ENCODE measurements around the gene CC2D1A. TPM values are rescaled to one million over a fixed set of nuclear protein-coding genes. Genes with fewer than 3 reads are reported as not detected.

The CC2D1A gene
- total RNA-seq, 1 donor from 2014 or later = 2.1 TPM

GRCh38 chr19:13902993-13903555 lies 2.9 kb upstream of the CC2D1A start:
- Histone ChIP-seq H3K27ac (ENCODE audit: low read depth, low read length) (no peak overlapping the region), H3K36me3 (ENCODE audit: control insufficient read depth in 3 of 3, insufficient read depth in 3 of 3, low read length in 3 of 3) (no peaks in the 10 kb centered on the region), H3K9me3 (ENCODE audit: control insufficient read depth in 3 of 3, low read length in 3 of 3) (no peaks in the 10 kb centered on the region), H3K9ac (ENCODE audit: low read depth in 1 of 3, low read length in 3 of 3) (no peak overlapping the region), H3K27me3 (ENCODE audit: control insufficient read depth in 3 of 3, insufficient read depth in 3 of 3, low read length in 3 of 3) (no peaks in the 10 kb centered on the region), H3K4me1 (ENCODE audit: control insufficient read depth in 3 of 3, insufficient read depth in 3 of 3, low read length in 3 of 3) (peaks cover 12 to 14% (median 13%) of the 10 kb centered on the region in 3 donors), H3K4me3 (ENCODE audit: low read length in 3 of 3) (no peak overlapping the region)

- Histone ChIP-seq H3K27me3 (ENCODE audit: control insufficient read depth in 3 of 3, insufficient read depth in 3 of 3, low read length in 3 of 3) (no peaks in the 10 kb centered on the region), H3K9ac (ENCODE audit: low read depth in 1 of 3, low read length in 3 of 3) (peak overlapping the region; percentile 80 to 89 (median 81)), H3K27ac (ENCODE audit: low read depth, low read length) (no peak overlapping the region), H3K4me3 (ENCODE audit: low read length in 3 of 3) (peak overlapping the region; percentile 77 to 87 (median 86)), H3K36me3 (ENCODE audit: control insufficient read depth in 3 of 3, insufficient read depth in 3 of 3, low read length in 3 of 3) (peaks cover 5 to 9% (median 8%) of the 10 kb centered on the region in 3 donors), H3K9me3 (ENCODE audit: control insufficient read depth in 3 of 3, low read length in 3 of 3) (no peaks in the 10 kb centered on the region), H3K4me1 (ENCODE audit: control insufficient read depth in 3 of 3, insufficient read depth in 3 of 3, low read length in 3 of 3) (peaks cover 12 to 14% (median 13%) of the 10 kb centered on the region in 3 donors)
These were observed 512 bp downstream of the CC2D1A start for GRCh38 chr19:13906521-13906904.

- H3K9me3 ChIP-seq (ENCODE audit: control insufficient read depth in 3 of 3, low read length in 3 of 3) = no peaks in the 10 kb centered on the region
- peaks cover 5 to 9% (median 8%) of the 10 kb centered on the region in 3 donors for H3K36me3 ChIP-seq (ENCODE audit: control insufficient read depth in 3 of 3, insufficient read depth in 3 of 3, low read length in 3 of 3)
- no peaks in the 10 kb centered on the region for H3K27me3 ChIP-seq (ENCODE audit: control insufficient read depth in 3 of 3, insufficient read depth in 3 of 3, low read length in 3 of 3)
- peak overlapping the region in 2 of 3 donors; percentile 80 to 89 for H3K9ac ChIP-seq (ENCODE audit: low read depth in 1 of 3, low read length in 3 of 3)
- peak overlapping the region; percentile 77 to 87 (median 86) for H3K4me3 ChIP-seq (ENCODE audit: low read length in 3 of 3)
- H3K27ac ChIP-seq (ENCODE audit: low read depth, low read length) = no peak overlapping the region
- H3K4me1 ChIP-seq (ENCODE audit: control insufficient read depth in 3 of 3, insufficient read depth in 3 of 3, low read length in 3 of 3) = peaks cover 12 to 14% (median 13%) of the 10 kb centered on the region in 3 donors
These were observed 909 bp downstream of the CC2D1A start for GRCh38 chr19:13906910-13907309.

GRCh38 chr19:13908674-13909073 lies 2.7 kb downstream of the CC2D1A start:
- H3K9me3 ChIP-seq (ENCODE audit: control insufficient read depth in 3 of 3, low read length in 3 of 3) = no peaks in the 10 kb centered on the region
- H3K4me1 ChIP-seq (ENCODE audit: control insufficient read depth in 3 of 3, insufficient read depth in 3 of 3, low read length in 3 of 3) = peaks cover 12 to 14% (median 13%) of the 10 kb centered on the region in 3 donors
- no peak overlapping the region for H3K9ac ChIP-seq (ENCODE audit: low read depth in 1 of 3, low read length in 3 of 3)
- H3K36me3 ChIP-seq (ENCODE audit: control insufficient read depth in 3 of 3, insufficient read depth in 3 of 3, low read length in 3 of 3) = peaks cover 12 to 25% (median 22%) of the 10 kb centered on the region in 3 donors
- no peak overlapping the region for H3K4me3 ChIP-seq (ENCODE audit: low read length in 3 of 3)
- no peak overlapping the region for H3K27ac ChIP-seq (ENCODE audit: low read depth, low read length)
- no peaks in the 10 kb centered on the region for H3K27me3 ChIP-seq (ENCODE audit: control insufficient read depth in 3 of 3, insufficient read depth in 3 of 3, low read length in 3 of 3)

GRCh38 chr19:13909430-13909829 lies 3.4 kb downstream of the CC2D1A start:
- no peaks in the 10 kb centered on the region for H3K9me3 ChIP-seq (ENCODE audit: control insufficient read depth in 3 of 3, low read length in 3 of 3)
- peaks cover 12 to 14% (median 13%) of the 10 kb centered on the region in 3 donors for H3K4me1 ChIP-seq (ENCODE audit: control insufficient read depth in 3 of 3, insufficient read depth in 3 of 3, low read length in 3 of 3)
- no peak overlapping the region for H3K27ac ChIP-seq (ENCODE audit: low read depth, low read length)
- no peak overlapping the region for H3K4me3 ChIP-seq (ENCODE audit: low read length in 3 of 3)
- H3K9ac ChIP-seq (ENCODE audit: low read depth in 1 of 3, low read length in 3 of 3) = no peak overlapping the region
- no peaks in the 10 kb centered on the region for H3K27me3 ChIP-seq (ENCODE audit: control insufficient read depth in 3 of 3, insufficient read depth in 3 of 3, low read length in 3 of 3)
- H3K36me3 ChIP-seq (ENCODE audit: control insufficient read depth in 3 of 3, insufficient read depth in 3 of 3, low read length in 3 of 3) = peaks cover 12 to 25% (median 24%) of the 10 kb centered on the region in 3 donors

- no peak overlapping the region for H3K9ac ChIP-seq (ENCODE audit: low read depth in 1 of 3, low read length in 3 of 3)
- H3K4me3 ChIP-seq (ENCODE audit: low read length in 3 of 3) = no peak overlapping the region
- peaks cover 28 to 40% (median 40%) of the 10 kb centered on the region in 3 donors for H3K36me3 ChIP-seq (ENCODE audit: control insufficient read depth in 3 of 3, insufficient read depth in 3 of 3, low read length in 3 of 3)
- H3K9me3 ChIP-seq (ENCODE audit: control insufficient read depth in 3 of 3, low read length in 3 of 3) = no peaks in the 10 kb centered on the region
- no peaks in the 10 kb centered on the region for H3K27me3 ChIP-seq (ENCODE audit: control insufficient read depth in 3 of 3, insufficient read depth in 3 of 3, low read length in 3 of 3)
- H3K27ac ChIP-seq (ENCODE audit: low read depth, low read length) = no peak overlapping the region
- peaks cover 0 to 4% (median 2%) of the 10 kb centered on the region in 3 donors for H3K4me1 ChIP-seq (ENCODE audit: control insufficient read depth in 3 of 3, insufficient read depth in 3 of 3, low read length in 3 of 3)
These were observed 7.4 kb downstream of the CC2D1A start for GRCh38 chr19:13913352-13913751.

GRCh38 chr19:13914777-13915176 lies 8.8 kb downstream of the CC2D1A start:
- Histone ChIP-seq H3K4me3 (ENCODE audit: low read length in 3 of 3) (no peak overlapping the region), H3K9me3 (ENCODE audit: control insufficient read depth in 3 of 3, low read length in 3 of 3) (no peaks in the 10 kb centered on the region), H3K4me1 (ENCODE audit: control insufficient read depth in 3 of 3, insufficient read depth in 3 of 3, low read length in 3 of 3) (peaks cover 0 to 4% (median 2%) of the 10 kb centered on the region in 3 donors), H3K27me3 (ENCODE audit: control insufficient read depth in 3 of 3, insufficient read depth in 3 of 3, low read length in 3 of 3) (no peaks in the 10 kb centered on the region), H3K27ac (ENCODE audit: low read depth, low read length) (no peak overlapping the region), H3K36me3 (ENCODE audit: control insufficient read depth in 3 of 3, insufficient read depth in 3 of 3, low read length in 3 of 3) (peaks cover 34 to 43% (median 41%) of the 10 kb centered on the region in 3 donors), H3K9ac (ENCODE audit: low read depth in 1 of 3, low read length in 3 of 3) (no peak overlapping the region)

GRCh38 chr19:13917888-13918406 lies 11.9 kb downstream of the CC2D1A start:
- no peaks in the 10 kb centered on the region for H3K9me3 ChIP-seq (ENCODE audit: control insufficient read depth in 3 of 3, low read length in 3 of 3)
- peaks cover 50 to 52% (median 52%) of the 10 kb centered on the region in 3 donors for H3K36me3 ChIP-seq (ENCODE audit: control insufficient read depth in 3 of 3, insufficient read depth in 3 of 3, low read length in 3 of 3)
- H3K27ac ChIP-seq (ENCODE audit: low read depth, low read length) = no peak overlapping the region

GRCh38 chr19:13918726-13919411 lies 12.9 kb downstream of the CC2D1A start:
- H3K9ac ChIP-seq (ENCODE audit: low read depth in 1 of 3, low read length in 3 of 3) = no peak overlapping the region
- no peak overlapping the region for H3K4me3 ChIP-seq (ENCODE audit: low read length in 3 of 3)
- peaks cover 49 to 56% (median 51%) of the 10 kb centered on the region in 3 donors for H3K36me3 ChIP-seq (ENCODE audit: control insufficient read depth in 3 of 3, insufficient read depth in 3 of 3, low read length in 3 of 3)
- no peak overlapping the region for H3K27ac ChIP-seq (ENCODE audit: low read depth, low read length)
- H3K9me3 ChIP-seq (ENCODE audit: control insufficient read depth in 3 of 3, low read length in 3 of 3) = no peaks in the 10 kb centered on the region
- H3K27me3 ChIP-seq (ENCODE audit: control insufficient read depth in 3 of 3, insufficient read depth in 3 of 3, low read length in 3 of 3) = no peaks in the 10 kb centered on the region
- peaks cover 0 to 4% (median 2%) of the 10 kb centered on the region in 3 donors for H3K4me1 ChIP-seq (ENCODE audit: control insufficient read depth in 3 of 3, insufficient read depth in 3 of 3, low read length in 3 of 3)

More at GRCh38 chr19:13917888-13918406, 11.9 kb downstream of the CC2D1A start:
- no peaks in the 10 kb centered on the region for H3K27me3 ChIP-seq (ENCODE audit: control insufficient read depth in 3 of 3, insufficient read depth in 3 of 3, low read length in 3 of 3)
- H3K4me1 ChIP-seq (ENCODE audit: control insufficient read depth in 3 of 3, insufficient read depth in 3 of 3, low read length in 3 of 3) = peaks cover 0 to 4% (median 2%) of the 10 kb centered on the region in 3 donors
- no peak overlapping the region for H3K9ac ChIP-seq (ENCODE audit: low read depth in 1 of 3, low read length in 3 of 3)
- H3K4me3 ChIP-seq (ENCODE audit: low read length in 3 of 3) = no peak overlapping the region

- H3K9me3 ChIP-seq (ENCODE audit: control insufficient read depth in 3 of 3, low read length in 3 of 3) = no peaks in the 10 kb centered on the region
- no peak overlapping the region for H3K9ac ChIP-seq (ENCODE audit: low read depth in 1 of 3, low read length in 3 of 3)
- no peak overlapping the region for H3K4me3 ChIP-seq (ENCODE audit: low read length in 3 of 3)
- H3K4me1 ChIP-seq (ENCODE audit: control insufficient read depth in 3 of 3, insufficient read depth in 3 of 3, low read length in 3 of 3) = peaks cover 0 to 4% (median 2%) of the 10 kb centered on the region in 3 donors
- H3K27me3 ChIP-seq (ENCODE audit: control insufficient read depth in 3 of 3, insufficient read depth in 3 of 3, low read length in 3 of 3) = no peaks in the 10 kb centered on the region
- no peak overlapping the region for H3K27ac ChIP-seq (ENCODE audit: low read depth, low read length)
- H3K36me3 ChIP-seq (ENCODE audit: control insufficient read depth in 3 of 3, insufficient read depth in 3 of 3, low read length in 3 of 3) = peaks cover 45 to 58% (median 50%) of the 10 kb centered on the region in 3 donors
These were observed 14.5 kb downstream of the CC2D1A start for GRCh38 chr19:13920524-13920923.
